Chondrocyte (in vitro differentiated cells): Measurements from ENCODE around the gene PDLIM7. TPM values are rescaled to one million over a fixed set of nuclear protein-coding genes. Genes with fewer than 3 reads are reported as not detected.

Experiments used
- DNase-seq: peaks from one replicate; pipeline ENCODE4 v3.0.0; 2021; ENCODE audit warnings: mixed read lengths, low spot score
- H3K27ac Mint-ChIP-seq: one replicate; pipeline ENCODE4 v1.8.0; 2021; ENCODE audit warnings: mild to moderate bottlenecking, moderate library complexity, mixed read lengths; ENCODE audit not compliant: unreplicated experiment
- H3K27me3 Mint-ChIP-seq: 2 replicates; pipeline ENCODE4 v1.8.0; 2021; ENCODE audit warnings: low read depth, mixed read lengths
- H3K36me3 Mint-ChIP-seq: 2 replicates; pipeline ENCODE4 v1.8.0; 2021; ENCODE audit warnings: low read depth, mixed read lengths
- H3K4me1 Mint-ChIP-seq: 2 replicates; pipeline ENCODE4 v1.8.0; 2021; ENCODE audit warnings: low read depth, mild to moderate bottlenecking, mixed read lengths
- H3K4me3 Mint-ChIP-seq: one replicate; pipeline ENCODE4 v1.8.0; 2021; ENCODE audit warnings: mild to moderate bottlenecking, moderate library complexity, mixed read lengths; ENCODE audit not compliant: unreplicated experiment
- H3K9me3 Mint-ChIP-seq: 2 replicates; pipeline ENCODE4 v1.8.0; 2021; ENCODE audit warnings: low read depth, mixed read lengths
- CTCF ChIP-seq: fragments of 200-600 bp; sonication (generic); IDR thresholded peaks from 2 replicates; pipeline ENCODE4 v1.5.0; 2021; ENCODE audit warnings: antibody characterized with exemption, mild to moderate bottlenecking, moderate library complexity
- total RNA-seq: library from RNA; stranded (reverse); gene quantifications from 3 replicates; pipeline ENCODE4 v1.2.1, GENCODE V29; 2021

The PDLIM7 gene
- total RNA-seq, 1 donor from 2014 or later: 633 TPM

- no peak for DNase-seq
- H3K27ac Mint-ChIP-seq: peak overlapping the region; percentile 92
- peaks cover 17% of the 10 kb centered on the region for H3K4me1 Mint-ChIP-seq
- H3K9me3 Mint-ChIP-seq: no peaks in the 10 kb centered on the region
- no peaks in the 10 kb centered on the region for H3K27me3 Mint-ChIP-seq
- peak overlapping the region; percentile 68 for H3K4me3 Mint-ChIP-seq
- H3K36me3 Mint-ChIP-seq: peaks cover 6% of the 10 kb centered on the region
- TF ChIP-seq CTCF: peak; percentile 97
Observed at GRCh38 chr5:177455661-177456590, 41.5 kb downstream of the PDLIM7 start.

GRCh38 chr5:177455036-177455660 is 42.3 kb downstream of the PDLIM7 start:
- peaks cover 6% of the 10 kb centered on the region for H3K36me3 Mint-ChIP-seq
- peak overlapping the region; percentile 74 for H3K27ac Mint-ChIP-seq
- peaks cover 17% of the 10 kb centered on the region for H3K4me1 Mint-ChIP-seq
- TF ChIP-seq CTCF: peak; percentile 85
- H3K4me3 Mint-ChIP-seq: peak overlapping the region; percentile 68
- H3K9me3 Mint-ChIP-seq: no peaks in the 10 kb centered on the region
- no peaks in the 10 kb centered on the region for H3K27me3 Mint-ChIP-seq
- DNase-seq: no peak

GRCh38 chr5:177454397-177455035 is 42.9 kb downstream of the PDLIM7 start:
- Mint-ChIP-seq H3K9me3 (no peaks in the 10 kb centered on the region), H3K4me3 (peak overlapping the region; percentile 68), H3K36me3 (peaks cover 4% of the 10 kb centered on the region), H3K27me3 (no peaks in the 10 kb centered on the region), H3K27ac (peak overlapping the region; percentile 12), H3K4me1 (peaks cover 17% of the 10 kb centered on the region)
- peak; percentile 92 for TF ChIP-seq CTCF
- no peak for DNase-seq

- peak overlapping the region; percentile 61 for H3K4me3 Mint-ChIP-seq
- peaks cover 4% of the 10 kb centered on the region for H3K36me3 Mint-ChIP-seq
- peaks cover 17% of the 10 kb centered on the region for H3K4me1 Mint-ChIP-seq
- DNase-seq: no peak
- no peak for TF ChIP-seq CTCF
- H3K9me3 Mint-ChIP-seq: no peaks in the 10 kb centered on the region
- H3K27me3 Mint-ChIP-seq: no peaks in the 10 kb centered on the region
- H3K27ac Mint-ChIP-seq: peak overlapping the region; percentile 12
Observed at GRCh38 chr5:177453852-177454396, 43.5 kb downstream of the PDLIM7 start.
